DND-41 (cell line): Measurements from ENCODE around the gene SAMSN1.

Source experiments
- ATAC-seq: fragments of 200-7000 bp; cut with Tn5 transposase; 3 replicates; pipeline ENCODE4 v1.9.1; 2021; ENCODE audit warnings: low read depth; ENCODE audit not compliant: insufficient read depth
- DNase-seq: peaks from one replicate; pipeline ENCODE4 v3.0.0-alpha.2; 2020
- H2AFZ ChIP-seq: 2 replicates; pipeline ENCODE4 v1.6.0; 2012; ENCODE audit warnings: low read depth, low read length
- H3K27ac ChIP-seq: 2 replicates; pipeline ENCODE4 v1.5.1; 2012; ENCODE audit warnings: low read length, inconsistent platforms
- H3K27me3 ChIP-seq: fragments of 200-600 bp; sonication (generic); 2 replicates; pipeline ENCODE4 v1.6.0; 2012; ENCODE audit warnings: low read length, mild to moderate bottlenecking, inconsistent platforms; ENCODE audit not compliant: insufficient read depth, poor library complexity
- H3K36me3 ChIP-seq: 2 replicates; pipeline ENCODE4 v1.5.1; 2012; ENCODE audit warnings: low read length, inconsistent platforms; ENCODE audit not compliant: insufficient read depth
- H3K4me1 ChIP-seq: 2 replicates; pipeline ENCODE4 v1.5.1; 2012; ENCODE audit warnings: mild to moderate bottlenecking, low read length; ENCODE audit not compliant: insufficient read depth
- H3K4me2 ChIP-seq: 2 replicates; pipeline ENCODE4 v1.6.0; 2012; ENCODE audit warnings: mild to moderate bottlenecking, moderate library complexity, low read length, inconsistent platforms; ENCODE audit not compliant: insufficient read depth
- H3K4me3 ChIP-seq, 2 experiments: fragments of 200-600 bp in 1 of 2; shearing (Covaris generic) in 1 of 2; 2 replicates each; pipeline ENCODE4 v1.5.1; 2012 to 2016; ENCODE audit warnings: inconsistent platforms in 2 of 2, low read length in 2 of 2, mild to moderate bottlenecking in 2 of 2, low read depth in 1 of 2, moderate library complexity in 1 of 2
- H3K79me2 ChIP-seq: 2 replicates; pipeline ENCODE4 v1.6.0; 2012; ENCODE audit warnings: low read length, inconsistent platforms; ENCODE audit not compliant: insufficient read depth
- H3K9ac ChIP-seq: 2 replicates; pipeline ENCODE4 v1.6.0; 2012; ENCODE audit warnings: low read depth, mild to moderate bottlenecking, inconsistent platforms, low read length, moderate library complexity
- H3K9me3 ChIP-seq: 2 replicates; pipeline ENCODE4 v1.5.1; 2012; ENCODE audit warnings: low read length, moderate library complexity, mild to moderate bottlenecking, inconsistent platforms; ENCODE audit not compliant: insufficient read depth, severe bottlenecking
- H4K20me1 ChIP-seq: 2 replicates; pipeline ENCODE4 v1.6.0; 2012; ENCODE audit warnings: low read length; ENCODE audit not compliant: insufficient read depth
- CTCF ChIP-seq: IDR thresholded peaks from 2 replicates; pipeline ENCODE4 v1.5.1; 2012; ENCODE audit warnings: borderline replicate concordance, low read length, moderate library complexity, mild to moderate bottlenecking; ENCODE audit not compliant: poor library complexity, severe bottlenecking; ENCODE audit errors: extremely low read depth
- EZH2 ChIP-seq: IDR thresholded peaks from 3 replicates; pipeline ENCODE4 v1.6.1; 2012; ENCODE audit warnings: borderline replicate concordance, low read depth, mild to moderate bottlenecking, moderate library complexity, low read length, inconsistent platforms; ENCODE audit not compliant: severe bottlenecking

SAMSN1 gene

DNA sequence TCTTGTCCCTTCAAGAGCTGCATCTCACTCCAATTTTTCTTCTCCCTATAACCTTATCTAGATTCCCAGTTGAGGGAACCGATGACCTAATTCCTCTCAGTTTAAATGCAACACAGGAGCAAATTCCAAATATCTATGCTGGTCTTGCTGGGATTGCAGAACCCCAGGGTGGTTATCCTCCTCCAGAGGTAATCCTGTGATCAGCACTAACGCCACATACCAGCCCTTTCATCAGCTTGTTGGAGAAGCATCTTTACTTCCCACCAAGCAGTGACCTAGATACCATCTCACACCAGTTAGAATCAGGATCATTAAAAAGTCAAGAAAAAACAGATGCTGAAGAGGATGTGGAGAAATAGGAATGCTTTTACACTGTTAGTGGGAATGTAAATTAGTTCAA is 52.4 kb downstream of the SAMSN1 start:
- Histone ChIP-seq H3K36me3 (peaks cover 86% of the 10 kb centered on the region), H3K9ac (no peak overlapping the region), H2AFZ (no peak overlapping the region)

DNA sequence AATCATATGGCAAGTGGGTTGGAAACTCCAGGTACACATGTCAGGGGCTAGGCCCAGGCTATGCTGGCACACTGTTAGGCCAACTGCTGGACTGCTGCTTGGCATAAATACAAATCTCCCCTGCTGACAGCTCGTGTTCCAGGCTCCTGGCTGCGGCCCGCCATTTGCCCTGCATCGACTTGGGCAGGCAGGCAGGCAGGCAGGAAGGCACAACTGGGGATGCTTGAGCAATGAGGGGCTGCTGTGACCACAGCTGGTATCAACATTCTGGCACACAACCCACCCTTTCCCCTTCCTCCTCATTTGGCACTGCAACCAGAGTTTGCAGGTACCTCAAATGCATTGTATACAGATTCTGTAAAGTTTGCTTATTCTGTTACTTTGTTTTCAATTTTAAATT is 53.2 kb downstream of the SAMSN1 start:
- H3K27me3 ChIP-seq: no peaks in the 10 kb centered on the region
- H3K27ac ChIP-seq: peak overlapping the region; percentile 35; the same call in 1 of the 2 replicates
- H3K9me3 ChIP-seq: no peaks in the 10 kb centered on the region
- peaks cover 85% of the 10 kb centered on the region for H3K36me3 ChIP-seq
- no peak overlapping the region for H2AFZ ChIP-seq
- H3K79me2 ChIP-seq: peaks cover 7% of the 10 kb centered on the region; the same call in 1 of the 2 replicates
- no peaks in the 10 kb centered on the region for H4K20me1 ChIP-seq
- H3K4me3 ChIP-seq: no peak overlapping the region
- TF ChIP-seq CTCF (no peak), EZH2 (no peak)
- DNase-seq: no peak
- no peak for ATAC-seq
- H3K4me1 ChIP-seq: no peaks in the 10 kb centered on the region
- H3K9ac ChIP-seq: no peak overlapping the region
- no peak overlapping the region for H3K4me2 ChIP-seq

More for the DNA sequence above, 52.4 kb downstream of the SAMSN1 start:
- H4K20me1 ChIP-seq: no peaks in the 10 kb centered on the region
- no peak overlapping the region for H3K4me2 ChIP-seq
- ATAC-seq (no peak), DNase-seq (no peak)
- no peak overlapping the region for H3K27ac ChIP-seq
- H3K79me2 ChIP-seq: peaks cover 7% of the 10 kb centered on the region; the same call in 1 of the 2 replicates
- no peaks in the 10 kb centered on the region for H3K4me1 ChIP-seq
- TF ChIP-seq CTCF (no peak), EZH2 (no peak)
- no peak overlapping the region for H3K4me3 ChIP-seq
- no peaks in the 10 kb centered on the region for H3K9me3 ChIP-seq
- no peaks in the 10 kb centered on the region for H3K27me3 ChIP-seq

GRCh38 chr21:14491269-14491681 is 54.8 kb downstream of the SAMSN1 start:
- no peaks in the 10 kb centered on the region for H3K4me1 ChIP-seq
- no peaks in the 10 kb centered on the region for H3K9me3 ChIP-seq
- H2AFZ ChIP-seq: no peak overlapping the region
- H3K9ac ChIP-seq: no peak overlapping the region
- H4K20me1 ChIP-seq: no peaks in the 10 kb centered on the region
- peaks cover 78% of the 10 kb centered on the region for H3K36me3 ChIP-seq
- H3K27ac ChIP-seq: no peak overlapping the region
- ATAC-seq (no peak), DNase-seq (no peak)
- peaks cover 7% of the 10 kb centered on the region; the same call in 1 of the 2 replicates for H3K79me2 ChIP-seq
- H3K4me3 ChIP-seq: no peak overlapping the region
- H3K4me2 ChIP-seq: no peak overlapping the region
- TF ChIP-seq EZH2 (no peak), CTCF (no peak)
- no peaks in the 10 kb centered on the region for H3K27me3 ChIP-seq

GRCh38 chr21:14488672-14489204 is 57.4 kb downstream of the SAMSN1 start:
- H3K9ac ChIP-seq: no peak overlapping the region
- no peak for DNase-seq

More at GRCh38 chr21:14488672-14489204, 57.4 kb downstream of the SAMSN1 start:
- Histone ChIP-seq H2AFZ (no peak overlapping the region), H3K27ac (no peak overlapping the region), H4K20me1 (no peaks in the 10 kb centered on the region), H3K4me1 (no peaks in the 10 kb centered on the region), H3K36me3 (peaks cover 65% of the 10 kb centered on the region), H3K4me2 (no peak overlapping the region), H3K9me3 (no peaks in the 10 kb centered on the region), H3K27me3 (no peaks in the 10 kb centered on the region), H3K79me2 (peaks cover 5% of the 10 kb centered on the region; the same call in 1 of the 2 replicates), H3K4me3 (no peak overlapping the region)
- ATAC-seq: no peak
- TF ChIP-seq CTCF (no peak), EZH2 (no peak)
